Liver (tissue), 9 donors: ENCODE results near the gene ROMO1. TPM values are rescaled to one million over a fixed set of nuclear protein-coding genes. Genes with fewer than 3 reads are reported as not detected.

Experiments
- DNase-seq: peaks from one replicate; pipeline ENCODE4 v3.0.0-alpha.2; 2017; ENCODE audit warnings: low spot score
- H3K27ac ChIP-seq, 2 donors: one replicate each; pipeline ENCODE4 v1.7.0; 2013; ENCODE audit warnings: inconsistent platforms in 2 of 2, low read length in 2 of 2, control low read depth in 1 of 2, low read depth in 1 of 2, mild to moderate bottlenecking in 1 of 2
- H3K27me3 ChIP-seq, 4 donors: one replicate each; pipeline versions ENCODE4 v1.6.1 to v1.7.0; 2013; ENCODE audit warnings: low read length in 3 of 4, inconsistent platforms in 1 of 4, mild to moderate bottlenecking in 1 of 4, moderate library complexity in 1 of 4; ENCODE audit not compliant: control insufficient read depth in 4 of 4, insufficient read depth in 4 of 4
- H3K36me3 ChIP-seq, 4 donors: one replicate each; pipeline versions ENCODE4 v1.6.1 to v1.7.0; 2013; ENCODE audit warnings: low read length in 3 of 4, mild to moderate bottlenecking in 3 of 4, low read depth in 1 of 4, moderate library complexity in 1 of 4; ENCODE audit not compliant: control insufficient read depth in 4 of 4, insufficient read depth in 3 of 4
- H3K4me1 ChIP-seq, 4 donors: one replicate each; pipeline versions ENCODE4 v1.6.1 to v1.7.0; 2013; ENCODE audit warnings: low read length in 3 of 4, mild to moderate bottlenecking in 3 of 4, moderate library complexity in 1 of 4; ENCODE audit not compliant: control insufficient read depth in 4 of 4, insufficient read depth in 4 of 4
- H3K4me3 ChIP-seq, 3 donors: one replicate each; pipeline versions ENCODE4 v1.6.1 to v1.7.0; 2013; ENCODE audit warnings: low read length in 3 of 3, control low read depth in 1 of 3, low read depth in 1 of 3, mild to moderate bottlenecking in 1 of 3
- H3K9ac ChIP-seq, 2 donors: one replicate each; pipeline ENCODE4 v1.7.0; 2013; ENCODE audit warnings: low read length in 2 of 2, mild to moderate bottlenecking in 2 of 2, moderate library complexity in 2 of 2, control low read depth in 1 of 2, low read depth in 1 of 2
- H3K9me3 ChIP-seq, 4 donors: one replicate each; pipeline versions ENCODE4 v1.6.1 to v1.7.0; 2013; ENCODE audit warnings: low read length in 3 of 4; ENCODE audit not compliant: control insufficient read depth in 4 of 4
- FOXA1 ChIP-seq: IDR thresholded peaks from 2 replicates; pipeline ENCODE4 v1.6.1; 2016; ENCODE audit warnings: antibody characterized with exemption
- GABPA ChIP-seq, 2 donors: IDR thresholded peaks in 1 of 2; conservative IDR thresholded peaks in 1 of 2; 2 replicates each; pipeline ENCODE4 v1.6.1; 2016; ENCODE audit warnings: antibody characterized with exemption in 2 of 2, mild to moderate bottlenecking in 1 of 2, moderate library complexity in 1 of 2
- HNF4A ChIP-seq, 2 donors: conservative IDR thresholded peaks; 2 replicates each; pipeline ENCODE4 v1.6.1; 2016; ENCODE audit warnings: antibody characterized with exemption in 2 of 2, mild to moderate bottlenecking in 2 of 2
- HNF4G ChIP-seq: IDR thresholded peaks from 2 replicates; pipeline ENCODE4 v1.6.1; 2016; ENCODE audit warnings: antibody characterized with exemption
- JUND ChIP-seq, 2 donors: IDR thresholded peaks; 2 replicates each; pipeline ENCODE4 v1.6.1; 2016; ENCODE audit warnings: antibody characterized with exemption in 2 of 2
- RAD21 ChIP-seq, 2 donors: IDR thresholded peaks; 2 replicates each; pipeline ENCODE4 v1.6.1; 2016; ENCODE audit warnings: antibody characterized with exemption in 2 of 2, mild to moderate bottlenecking in 2 of 2
- RXRA ChIP-seq, 2 donors: IDR thresholded peaks; 2 replicates each; pipeline ENCODE4 v1.6.1; 2017 to 2018; ENCODE audit warnings: antibody characterized with exemption in 2 of 2, mild to moderate bottlenecking in 1 of 2
- SP1 ChIP-seq: IDR thresholded peaks from 2 replicates; pipeline ENCODE4 v1.6.1; 2018; ENCODE audit warnings: antibody characterized with exemption, mild to moderate bottlenecking
- TAF1 ChIP-seq: conservative IDR thresholded peaks from 2 replicates; pipeline ENCODE4 v1.6.1; 2016; ENCODE audit warnings: antibody characterized with exemption, mild to moderate bottlenecking
- YY1 ChIP-seq: IDR thresholded peaks from 2 replicates; pipeline ENCODE4 v1.6.1; 2016; ENCODE audit warnings: antibody characterized with exemption, mild to moderate bottlenecking
- WGBS: extraction: QIAGEN DNeasy Blood & Tissue Kit; methylation state at CpG from one replicate; pipeline ENCODE4 v1.1.7; 2013; 5-methylcytosine and 5-hydroxymethylcytosine counted together
- polyA plus RNA-seq, 2 donors: library from polyadenylated mRNA; stranded (reverse) in 1 of 2; unstranded in 1 of 2; fragments of 200-250 nt in 1 of 2; fragments of >200 nt in 1 of 2; fragmentation: Nextera tagmentation in 1 of 2; extraction: Ambion mirVana in 1 of 2; gene quantifications; one replicate each; pipeline versions ENCODE4 v1.2.1 to v1.2.3, GENCODE V29; 2013 to 2015
- total RNA-seq, 2 donors: library from RNA; depleted of rRNA; stranded (reverse); fragments of >200 nt; gene quantifications; one replicate each; pipeline ENCODE4 v1.2.3, GENCODE V29; 2014
- TF ChIP-seq, protein P1 (sequence below): IDR thresholded peaks from 2 replicates; pipeline ENCODE4 v1.6.1; 2016; ENCODE audit warnings: antibody characterized with exemption
- TF ChIP-seq, protein P2 (sequence below): fragments of 150-350 bp; IDR thresholded peaks from 2 replicates; pipeline ENCODE4 v1.5.1; 2017; ENCODE audit warnings: improper control_type of control experiment, low read depth, low read length; ENCODE audit not compliant: missing input control
- TF ChIP-seq, protein P3 (sequence below): IDR thresholded peaks from 2 replicates; pipeline ENCODE4 v1.6.1; 2016; ENCODE audit warnings: antibody characterized with exemption, mild to moderate bottlenecking
- TF ChIP-seq, protein P4 (sequence below): IDR thresholded peaks from 2 replicates; pipeline ENCODE4 v1.6.1; 2016; ENCODE audit warnings: antibody characterized with exemption
- TF ChIP-seq, protein P5 (sequence below): IDR thresholded peaks from 2 replicates; pipeline ENCODE4 v1.6.1; 2016; ENCODE audit warnings: antibody characterized with exemption
- donor health status: healthy.
- donor health status: healthy.
- donor health status: healthy.
- donor health status: healthy.
- donor health status: healthy.

Gene ROMO1
- total RNA-seq (100 to 1,000 TPM in 1 of 2 donors, 10 to 100 TPM in 1; 68.4 to 127 TPM), polyA plus RNA-seq (100 to 1,000 TPM; 167 to 359 TPM)

DNA sequence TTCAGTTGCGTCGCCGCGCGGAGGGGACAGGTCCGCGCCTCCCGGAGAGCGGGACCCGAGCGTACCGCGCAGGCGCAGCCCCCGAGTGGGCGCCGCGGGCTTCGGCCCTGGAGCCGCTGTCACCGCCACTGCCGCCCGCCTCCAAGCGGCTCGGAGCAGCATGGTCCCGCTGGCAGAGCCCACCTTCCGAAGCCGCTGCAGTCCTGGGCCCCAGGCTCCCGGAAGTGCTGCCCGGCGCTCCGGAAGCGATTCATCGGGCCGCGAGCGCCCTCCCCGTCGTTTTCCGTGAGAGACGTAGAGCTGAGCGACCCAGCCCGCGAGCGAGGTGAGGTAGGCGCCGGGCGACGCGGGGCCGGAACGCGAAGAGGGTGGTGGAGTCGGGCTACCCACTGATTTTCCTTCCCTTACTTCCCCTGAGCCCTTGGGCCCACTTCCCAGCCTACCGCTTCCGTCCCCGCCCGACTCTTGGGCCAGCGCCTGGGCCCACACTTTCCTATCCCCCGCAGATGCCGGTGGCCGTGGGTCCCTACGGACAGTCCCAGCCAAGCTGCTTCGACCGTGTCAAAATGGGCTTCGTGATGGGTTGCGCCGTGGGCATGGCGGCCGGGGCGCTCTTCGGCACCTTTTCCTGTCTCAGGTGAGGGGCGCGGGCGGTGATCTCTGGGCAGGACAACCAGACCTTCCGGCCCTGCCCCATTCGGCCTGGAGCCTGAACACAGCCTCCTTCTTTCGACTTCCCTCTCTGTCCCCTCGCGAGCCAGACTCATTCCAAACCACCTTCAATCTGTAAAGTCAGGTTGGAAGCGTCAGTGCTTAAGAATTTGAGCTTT, at the start of gene ROMO1, which contains the start of gene NFS1:
ROMO1 (plus strand) TSS at position 279 of the 830 bp plus-strand sequence; CDS start at position 507, 228 bp downstream.
NFS1 (minus strand) TSS at position 226 of the 830 bp plus-strand sequence; CDS start at position 162, 64 bp downstream.
- no peaks in the 10 kb centered on the region for H3K27me3 ChIP-seq
- peak within 1 kb of the TSS; percentile 69 to 87 (median 82) for H3K4me3 ChIP-seq
- peak; percentile 86 for DNase-seq
- no peaks in the 10 kb centered on the region for H3K9me3 ChIP-seq
- peaks cover 0 to 36% (median 28%) of the 10 kb centered on the region in 4 donors for H3K4me1 ChIP-seq
- peak within 1 kb of the TSS; percentile 64 to 68 for H3K9ac ChIP-seq
- TF ChIP-seq GABPA (IDR thresholded peaks at IDR 0.05 in 1 of 2, conservative IDR thresholded peaks at IDR 0.05 in 1 of 2) (peak; percentile 85 to 96), SP1 (no peak), RXRA (IDR thresholded peaks at IDR 0.05) (no peak), HNF4A (conservative IDR thresholded peaks at IDR 0.05) (no peak), RAD21 (IDR thresholded peaks at IDR 0.05) (peak in 1 of 2 donors; percentile 49), TAF1 (no peak), YY1 (peak; percentile 72)
- TF ChIP-seq, protein P1, sequence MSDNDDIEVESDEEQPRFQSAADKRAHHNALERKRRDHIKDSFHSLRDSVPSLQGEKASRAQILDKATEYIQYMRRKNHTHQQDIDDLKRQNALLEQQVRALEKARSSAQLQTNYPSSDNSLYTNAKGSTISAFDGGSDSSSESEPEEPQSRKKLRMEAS = no peak
- TF ChIP-seq, protein P2, sequence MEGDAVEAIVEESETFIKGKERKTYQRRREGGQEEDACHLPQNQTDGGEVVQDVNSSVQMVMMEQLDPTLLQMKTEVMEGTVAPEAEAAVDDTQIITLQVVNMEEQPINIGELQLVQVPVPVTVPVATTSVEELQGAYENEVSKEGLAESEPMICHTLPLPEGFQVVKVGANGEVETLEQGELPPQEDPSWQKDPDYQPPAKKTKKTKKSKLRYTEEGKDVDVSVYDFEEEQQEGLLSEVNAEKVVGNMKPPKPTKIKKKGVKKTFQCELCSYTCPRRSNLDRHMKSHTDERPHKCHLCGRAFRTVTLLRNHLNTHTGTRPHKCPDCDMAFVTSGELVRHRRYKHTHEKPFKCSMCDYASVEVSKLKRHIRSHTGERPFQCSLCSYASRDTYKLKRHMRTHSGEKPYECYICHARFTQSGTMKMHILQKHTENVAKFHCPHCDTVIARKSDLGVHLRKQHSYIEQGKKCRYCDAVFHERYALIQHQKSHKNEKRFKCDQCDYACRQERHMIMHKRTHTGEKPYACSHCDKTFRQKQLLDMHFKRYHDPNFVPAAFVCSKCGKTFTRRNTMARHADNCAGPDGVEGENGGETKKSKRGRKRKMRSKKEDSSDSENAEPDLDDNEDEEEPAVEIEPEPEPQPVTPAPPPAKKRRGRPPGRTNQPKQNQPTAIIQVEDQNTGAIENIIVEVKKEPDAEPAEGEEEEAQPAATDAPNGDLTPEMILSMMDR = peak; percentile 7
- TF ChIP-seq, protein P3, sequence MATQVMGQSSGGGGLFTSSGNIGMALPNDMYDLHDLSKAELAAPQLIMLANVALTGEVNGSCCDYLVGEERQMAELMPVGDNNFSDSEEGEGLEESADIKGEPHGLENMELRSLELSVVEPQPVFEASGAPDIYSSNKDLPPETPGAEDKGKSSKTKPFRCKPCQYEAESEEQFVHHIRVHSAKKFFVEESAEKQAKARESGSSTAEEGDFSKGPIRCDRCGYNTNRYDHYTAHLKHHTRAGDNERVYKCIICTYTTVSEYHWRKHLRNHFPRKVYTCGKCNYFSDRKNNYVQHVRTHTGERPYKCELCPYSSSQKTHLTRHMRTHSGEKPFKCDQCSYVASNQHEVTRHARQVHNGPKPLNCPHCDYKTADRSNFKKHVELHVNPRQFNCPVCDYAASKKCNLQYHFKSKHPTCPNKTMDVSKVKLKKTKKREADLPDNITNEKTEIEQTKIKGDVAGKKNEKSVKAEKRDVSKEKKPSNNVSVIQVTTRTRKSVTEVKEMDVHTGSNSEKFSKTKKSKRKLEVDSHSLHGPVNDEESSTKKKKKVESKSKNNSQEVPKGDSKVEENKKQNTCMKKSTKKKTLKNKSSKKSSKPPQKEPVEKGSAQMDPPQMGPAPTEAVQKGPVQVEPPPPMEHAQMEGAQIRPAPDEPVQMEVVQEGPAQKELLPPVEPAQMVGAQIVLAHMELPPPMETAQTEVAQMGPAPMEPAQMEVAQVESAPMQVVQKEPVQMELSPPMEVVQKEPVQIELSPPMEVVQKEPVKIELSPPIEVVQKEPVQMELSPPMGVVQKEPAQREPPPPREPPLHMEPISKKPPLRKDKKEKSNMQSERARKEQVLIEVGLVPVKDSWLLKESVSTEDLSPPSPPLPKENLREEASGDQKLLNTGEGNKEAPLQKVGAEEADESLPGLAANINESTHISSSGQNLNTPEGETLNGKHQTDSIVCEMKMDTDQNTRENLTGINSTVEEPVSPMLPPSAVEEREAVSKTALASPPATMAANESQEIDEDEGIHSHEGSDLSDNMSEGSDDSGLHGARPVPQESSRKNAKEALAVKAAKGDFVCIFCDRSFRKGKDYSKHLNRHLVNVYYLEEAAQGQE = no peak
- TF ChIP-seq, protein P4, sequence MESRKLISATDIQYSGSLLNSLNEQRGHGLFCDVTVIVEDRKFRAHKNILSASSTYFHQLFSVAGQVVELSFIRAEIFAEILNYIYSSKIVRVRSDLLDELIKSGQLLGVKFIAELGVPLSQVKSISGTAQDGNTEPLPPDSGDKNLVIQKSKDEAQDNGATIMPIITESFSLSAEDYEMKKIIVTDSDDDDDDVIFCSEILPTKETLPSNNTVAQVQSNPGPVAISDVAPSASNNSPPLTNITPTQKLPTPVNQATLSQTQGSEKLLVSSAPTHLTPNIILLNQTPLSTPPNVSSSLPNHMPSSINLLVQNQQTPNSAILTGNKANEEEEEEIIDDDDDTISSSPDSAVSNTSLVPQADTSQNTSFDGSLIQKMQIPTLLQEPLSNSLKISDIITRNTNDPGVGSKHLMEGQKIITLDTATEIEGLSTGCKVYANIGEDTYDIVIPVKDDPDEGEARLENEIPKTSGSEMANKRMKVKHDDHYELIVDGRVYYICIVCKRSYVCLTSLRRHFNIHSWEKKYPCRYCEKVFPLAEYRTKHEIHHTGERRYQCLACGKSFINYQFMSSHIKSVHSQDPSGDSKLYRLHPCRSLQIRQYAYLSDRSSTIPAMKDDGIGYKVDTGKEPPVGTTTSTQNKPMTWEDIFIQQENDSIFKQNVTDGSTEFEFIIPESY = no peak
- WGBS = under 1% methylated on average over 81 of the region's 81 CpGs
- peaks cover 4 to 23% (median 22%) of the 10 kb centered on the region in 4 donors for H3K36me3 ChIP-seq
- peak within 1 kb of the TSS; percentile 83 to 86 for H3K27ac ChIP-seq

DNA sequence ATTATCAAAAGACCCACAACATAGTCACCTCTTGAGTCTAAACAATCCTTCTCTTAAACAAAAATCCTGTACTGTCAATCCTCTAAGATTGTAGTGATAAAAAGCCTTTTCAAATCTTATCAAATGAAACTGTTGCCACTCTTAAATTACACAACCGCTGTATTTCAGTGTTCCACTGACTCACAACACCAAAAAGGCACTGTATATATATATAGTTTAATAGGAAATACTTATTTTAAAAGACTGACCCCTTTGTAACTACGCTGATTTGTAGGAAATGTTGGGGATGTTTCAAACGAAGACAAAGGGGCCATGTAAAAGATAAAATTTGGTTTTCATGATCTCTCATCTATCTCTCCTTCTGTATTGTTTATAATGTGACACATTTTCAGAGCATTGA, 48.6 kb upstream of the ROMO1 start:
- H3K4me1 ChIP-seq = peaks cover 0 to 6% (median 3%) of the 10 kb centered on the region in 4 donors
- no peak overlapping the region for H3K27ac ChIP-seq
- WGBS = 88% methylated on average over 3 of the region's 3 CpGs
- H3K9ac ChIP-seq = peak overlapping the region in 1 of 2 donors; percentile 18
- H3K9me3 ChIP-seq = no peaks in the 10 kb centered on the region
- H3K4me3 ChIP-seq = no peak overlapping the region
- no peak for DNase-seq
- H3K27me3 ChIP-seq = no peaks in the 10 kb centered on the region
- H3K36me3 ChIP-seq = peaks cover 1 to 23% (median 19%) of the 10 kb centered on the region in 4 donors
- TF ChIP-seq SP1 = no peak
- TF ChIP-seq, protein P4 = no peak
- no peak for TF ChIP-seq JUND (IDR thresholded peaks at IDR 0.05)
- TF ChIP-seq, protein P5, sequence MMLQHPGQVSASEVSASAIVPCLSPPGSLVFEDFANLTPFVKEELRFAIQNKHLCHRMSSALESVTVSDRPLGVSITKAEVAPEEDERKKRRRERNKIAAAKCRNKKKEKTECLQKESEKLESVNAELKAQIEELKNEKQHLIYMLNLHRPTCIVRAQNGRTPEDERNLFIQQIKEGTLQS = no peak
- no peak for TF ChIP-seq YY1
- TF ChIP-seq, protein P2 = no peak
- no peak for TF ChIP-seq GABPA (IDR thresholded peaks at IDR 0.05 in 1 of 2, conservative IDR thresholded peaks at IDR 0.05 in 1 of 2)
- TF ChIP-seq TAF1 = no peak
- TF ChIP-seq HNF4G = no peak
- TF ChIP-seq, protein P1 = no peak
- no peak for TF ChIP-seq RAD21 (IDR thresholded peaks at IDR 0.05)
- TF ChIP-seq FOXA1 = no peak
